Hepatocyte (in vitro differentiated cells): ENCODE data around the gene C1orf21. TPM values are rescaled to one million over a fixed set of nuclear protein-coding genes. Genes with fewer than 3 reads are reported as not detected.

Experiments
- DNase-seq: peaks from one replicate; pipeline ENCODE4 v3.0.0-alpha.2; 2016; ENCODE audit warnings: low spot score
- H2AFZ ChIP-seq: fragments of 200-600 bp; sonication (generic); 2 replicates; pipeline ENCODE4 v1.6.0; 2016; ENCODE audit warnings: antibody characterized with exemption, mild to moderate bottlenecking
- H3K27ac ChIP-seq: fragments of 200-600 bp; sonication (generic); 2 replicates; pipeline ENCODE4 v1.5.1; 2016; ENCODE audit warnings: mild to moderate bottlenecking
- H3K27me3 ChIP-seq: fragments of 200-600 bp; sonication (generic); 2 replicates; pipeline ENCODE4 v1.6.1; 2016
- H3K36me3 ChIP-seq: fragments of 200-600 bp; sonication (generic); replicated peaks from 2 replicates; pipeline ENCODE4 v1.5.1; 2016; ENCODE audit warnings: low read depth; ENCODE audit not compliant: insufficient read depth
- H3K4me1 ChIP-seq: fragments of 200-600 bp; sonication (generic); 2 replicates; pipeline ENCODE4 v1.5.1; 2016; ENCODE audit warnings: mild to moderate bottlenecking, moderate library complexity; ENCODE audit not compliant: insufficient read depth
- H3K4me2 ChIP-seq: fragments of 200-600 bp; sonication (generic); 2 replicates; pipeline ENCODE4 v1.6.0; 2016
- H3K4me3 ChIP-seq: fragments of 200-600 bp; sonication (generic); 2 replicates; pipeline ENCODE4 v1.5.1; 2016; ENCODE audit warnings: mild to moderate bottlenecking
- H3K79me2 ChIP-seq: fragments of 200-600 bp; sonication (generic); 2 replicates; pipeline ENCODE4 v1.6.0; 2017; ENCODE audit warnings: mild to moderate bottlenecking
- H3K9me2 ChIP-seq: fragments of 200-600 bp; sonication (generic); replicated peaks from 2 replicates; pipeline ENCODE4 v1.6.0; 2017; ENCODE audit warnings: mild to moderate bottlenecking; ENCODE audit not compliant: insufficient read depth
- H3K9me3 ChIP-seq: fragments of 200-600 bp; sonication (generic); 2 replicates; pipeline ENCODE4 v1.5.1; 2016; ENCODE audit warnings: low read depth, mild to moderate bottlenecking
- H4K20me1 ChIP-seq: fragments of 200-600 bp; sonication (generic); 2 replicates; pipeline ENCODE4 v1.6.0; 2016; ENCODE audit warnings: mild to moderate bottlenecking; ENCODE audit not compliant: insufficient read depth, poor library complexity, severe bottlenecking
- EZH2 ChIP-seq: fragments of 200-600 bp; sonication (generic); IDR thresholded peaks from 2 replicates; pipeline ENCODE4 v1.6.1; 2016; ENCODE audit warnings: antibody characterized with exemption, mild to moderate bottlenecking, borderline replicate concordance
- EZH2phosphoT487 ChIP-seq: fragments of 200-600 bp; sonication (generic); IDR thresholded peaks from one replicate; pipeline ENCODE4 v1.6.1; 2018; ENCODE audit warnings: antibody characterized with exemption, mild to moderate bottlenecking, low read depth, moderate library complexity; ENCODE audit not compliant: unreplicated experiment, severe bottlenecking
- WGBS: methylation state at CpG from one replicate; pipeline ENCODE4 v1.1.6; 2016; ENCODE audit warnings: low lambda C conversion rate; ENCODE audit errors: missing lambda C conversion rate; 5-methylcytosine and 5-hydroxymethylcytosine counted together
- polyA plus RNA-seq: library from polyadenylated mRNA; unstranded; fragments of >200 nt; fragmentation: Nextera tagmentation; extraction: Ambion mirVana; gene quantifications from 2 replicates; pipeline ENCODE4 v1.2.1, GENCODE V29; 2016
- total RNA-seq: library from RNA; depleted of rRNA; stranded (reverse); fragments of >200 nt; gene quantifications from 2 replicates; pipeline ENCODE4 v1.2.3, GENCODE V29; 2014
- TF ChIP-seq, protein P1 (sequence below): fragments of 200-600 bp; sonication (generic); IDR thresholded peaks from 2 replicates; pipeline ENCODE4 v1.5.1; 2016; ENCODE audit warnings: antibody characterized with exemption, mild to moderate bottlenecking; ENCODE audit not compliant: poor library complexity

C1orf21 gene
- total and polyA plus RNA-seq, 2 experiments from 2014 or later = 26.9 to 37.9 TPM

DNA sequence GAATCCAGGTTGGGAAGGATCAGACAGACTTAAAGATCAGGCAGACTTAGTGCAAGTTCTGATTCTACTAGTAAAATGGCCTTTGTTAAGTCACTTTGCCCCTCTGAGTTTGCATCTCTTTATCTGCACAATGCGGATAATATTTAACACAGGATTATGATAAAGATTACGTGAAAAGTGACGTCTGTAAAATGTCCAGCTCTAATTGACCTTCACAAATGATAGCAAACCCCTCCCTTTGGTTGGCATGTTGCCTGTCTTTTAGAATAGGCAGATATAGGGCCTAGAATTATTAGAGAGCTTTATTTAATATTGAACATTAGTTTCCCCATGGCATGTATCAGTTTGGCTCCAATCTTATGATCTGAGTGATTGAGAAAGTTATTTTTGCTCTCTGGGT, 55.4 kb downstream of the C1orf21 start:
- Histone ChIP-seq H3K4me2 (no peak overlapping the region), H3K27me3 (no peaks in the 10 kb centered on the region), H3K4me3 (no peak overlapping the region), H3K4me1 (no peaks in the 10 kb centered on the region), H3K79me2 (no peaks in the 10 kb centered on the region), H3K9me2 (no peaks in the 10 kb centered on the region), H4K20me1 (no peaks in the 10 kb centered on the region), H3K27ac (no peak overlapping the region), H3K9me3 (no peaks in the 10 kb centered on the region), H3K36me3 (no peaks in the 10 kb centered on the region), H2AFZ (no peak overlapping the region)
- 64% methylated on average over 3 of the region's 3 CpGs for WGBS
- TF ChIP-seq, protein P1, sequence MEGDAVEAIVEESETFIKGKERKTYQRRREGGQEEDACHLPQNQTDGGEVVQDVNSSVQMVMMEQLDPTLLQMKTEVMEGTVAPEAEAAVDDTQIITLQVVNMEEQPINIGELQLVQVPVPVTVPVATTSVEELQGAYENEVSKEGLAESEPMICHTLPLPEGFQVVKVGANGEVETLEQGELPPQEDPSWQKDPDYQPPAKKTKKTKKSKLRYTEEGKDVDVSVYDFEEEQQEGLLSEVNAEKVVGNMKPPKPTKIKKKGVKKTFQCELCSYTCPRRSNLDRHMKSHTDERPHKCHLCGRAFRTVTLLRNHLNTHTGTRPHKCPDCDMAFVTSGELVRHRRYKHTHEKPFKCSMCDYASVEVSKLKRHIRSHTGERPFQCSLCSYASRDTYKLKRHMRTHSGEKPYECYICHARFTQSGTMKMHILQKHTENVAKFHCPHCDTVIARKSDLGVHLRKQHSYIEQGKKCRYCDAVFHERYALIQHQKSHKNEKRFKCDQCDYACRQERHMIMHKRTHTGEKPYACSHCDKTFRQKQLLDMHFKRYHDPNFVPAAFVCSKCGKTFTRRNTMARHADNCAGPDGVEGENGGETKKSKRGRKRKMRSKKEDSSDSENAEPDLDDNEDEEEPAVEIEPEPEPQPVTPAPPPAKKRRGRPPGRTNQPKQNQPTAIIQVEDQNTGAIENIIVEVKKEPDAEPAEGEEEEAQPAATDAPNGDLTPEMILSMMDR = no peak
- no peak for TF ChIP-seq EZH2phosphoT487
- no peak for TF ChIP-seq EZH2
- no peak for DNase-seq

GRCh38 chr1:184443201-184443600, 56.4 kb downstream of the C1orf21 start:
- Histone ChIP-seq H3K4me2 (no peak overlapping the region), H3K4me3 (no peak overlapping the region), H3K27ac (no peak overlapping the region), H3K79me2 (no peaks in the 10 kb centered on the region), H3K36me3 (no peaks in the 10 kb centered on the region), H3K9me3 (no peaks in the 10 kb centered on the region), H3K9me2 (no peaks in the 10 kb centered on the region), H3K4me1 (no peaks in the 10 kb centered on the region), H3K27me3 (no peaks in the 10 kb centered on the region), H2AFZ (no peak overlapping the region), H4K20me1 (no peaks in the 10 kb centered on the region)
- no peak for DNase-seq
- TF ChIP-seq EZH2phosphoT487 (no peak), EZH2 (no peak)
- TF ChIP-seq, protein P1 = no peak
- WGBS = 92% methylated on average over 3 of the region's 3 CpGs

- Histone ChIP-seq H2AFZ (no peak overlapping the region), H3K9me3 (no peaks in the 10 kb centered on the region)
- WGBS = 100% methylated on average over 1 of the region's 1 CpG
These were observed 56.8 kb downstream of the C1orf21 start for GRCh38 chr1:184443624-184444023.

More at GRCh38 chr1:184443624-184444023, 56.8 kb downstream of the C1orf21 start:
- no peaks in the 10 kb centered on the region for H3K36me3 ChIP-seq
- no peak for DNase-seq
- H3K4me2 ChIP-seq = no peak overlapping the region
- no peaks in the 10 kb centered on the region for H4K20me1 ChIP-seq
- no peaks in the 10 kb centered on the region for H3K27me3 ChIP-seq
- no peak overlapping the region for H3K4me3 ChIP-seq
- H3K4me1 ChIP-seq = no peaks in the 10 kb centered on the region
- TF ChIP-seq EZH2 = no peak
- no peak for TF ChIP-seq EZH2phosphoT487
- TF ChIP-seq, protein P1 = no peak
- H3K27ac ChIP-seq = no peak overlapping the region
- no peaks in the 10 kb centered on the region for H3K9me2 ChIP-seq
- no peaks in the 10 kb centered on the region for H3K79me2 ChIP-seq
